HG03045 (cell line): Measurements from ENCODE around the gene DNAH1.

Experiments
- ATAC-seq: cut with Tn5 transposase; IDR thresholded peaks from one replicate; pipeline ENCODE4 v1.9.1; 2021; ENCODE audit warnings: mild to moderate bottlenecking, moderate library complexity; ENCODE audit not compliant: unreplicated experiment

The DNAH1 gene

GRCh38 chr3:52384019-52384761 lies 68.1 kb downstream of the DNAH1 start:
- no peak for ATAC-seq

DNA sequence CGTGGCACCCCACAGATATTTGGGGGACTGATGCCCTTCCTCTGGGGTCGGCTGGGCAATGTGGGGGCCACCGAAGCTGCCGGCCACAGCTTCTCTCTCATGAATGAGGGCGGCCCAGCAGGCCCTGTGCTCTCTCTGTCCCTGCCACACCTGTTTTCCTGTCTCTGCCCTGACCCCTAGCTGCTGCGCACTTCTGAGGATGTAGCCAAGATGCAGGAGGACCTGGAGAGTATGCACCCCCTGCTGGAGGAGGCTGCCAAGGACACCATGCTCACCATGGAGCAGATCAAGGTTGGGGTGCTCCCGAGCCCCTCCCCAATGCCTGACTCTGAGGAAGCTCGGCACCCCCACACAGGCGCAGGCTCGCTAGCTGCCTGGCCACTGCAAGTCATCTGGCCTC lies 69.0 kb downstream of the DNAH1 start:
- ATAC-seq, result no peak

GRCh38 chr3:52387481-52387880 lies 71.4 kb downstream of the DNAH1 start:
- ATAC-seq, result no peak

GRCh38 chr3:52388348-52388821 lies 72.3 kb downstream of the DNAH1 start:
- ATAC-seq, result no peak

- ATAC-seq, result no peak
Measured at GRCh38 chr3:52388933-52389332, 72.8 kb downstream of the DNAH1 start.

- no peak for ATAC-seq
Measured at GRCh38 chr3:52391096-52391495, 75.0 kb downstream of the DNAH1 start.

DNA sequence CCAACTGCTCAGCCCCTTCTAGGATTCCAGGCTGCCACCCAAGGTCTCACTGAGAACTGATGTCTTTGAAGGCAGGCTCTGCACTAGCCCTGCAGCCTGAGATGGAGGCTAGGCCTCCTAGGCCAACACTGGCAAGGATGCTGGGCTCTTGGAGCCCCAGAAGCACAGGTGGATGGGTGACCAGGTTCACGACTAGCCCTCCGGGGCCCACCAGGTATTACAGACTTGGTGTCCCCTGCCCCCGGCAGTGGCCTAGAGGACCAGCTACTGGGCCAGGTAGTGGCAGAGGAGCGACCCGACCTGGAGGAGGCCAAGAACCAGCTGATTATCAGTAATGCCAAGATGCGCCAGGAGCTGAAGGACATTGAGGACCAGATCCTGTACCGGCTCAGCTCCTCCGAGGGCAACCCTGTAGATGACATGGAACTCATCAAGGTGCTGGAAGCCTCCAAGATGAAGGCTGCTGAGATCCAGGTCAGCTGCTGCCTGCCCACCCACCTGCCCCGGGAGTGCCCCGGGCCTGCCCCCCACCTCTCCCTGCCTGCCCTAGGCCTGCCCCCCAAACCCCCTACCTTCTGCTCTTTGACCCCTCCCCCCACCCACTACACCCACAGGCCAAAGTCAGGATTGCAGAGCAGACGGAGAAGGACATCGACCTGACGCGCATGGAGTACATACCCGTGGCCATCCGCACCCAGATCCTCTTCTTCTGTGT lies 76.3 kb downstream of the DNAH1 start:
- no peak for ATAC-seq

DNA sequence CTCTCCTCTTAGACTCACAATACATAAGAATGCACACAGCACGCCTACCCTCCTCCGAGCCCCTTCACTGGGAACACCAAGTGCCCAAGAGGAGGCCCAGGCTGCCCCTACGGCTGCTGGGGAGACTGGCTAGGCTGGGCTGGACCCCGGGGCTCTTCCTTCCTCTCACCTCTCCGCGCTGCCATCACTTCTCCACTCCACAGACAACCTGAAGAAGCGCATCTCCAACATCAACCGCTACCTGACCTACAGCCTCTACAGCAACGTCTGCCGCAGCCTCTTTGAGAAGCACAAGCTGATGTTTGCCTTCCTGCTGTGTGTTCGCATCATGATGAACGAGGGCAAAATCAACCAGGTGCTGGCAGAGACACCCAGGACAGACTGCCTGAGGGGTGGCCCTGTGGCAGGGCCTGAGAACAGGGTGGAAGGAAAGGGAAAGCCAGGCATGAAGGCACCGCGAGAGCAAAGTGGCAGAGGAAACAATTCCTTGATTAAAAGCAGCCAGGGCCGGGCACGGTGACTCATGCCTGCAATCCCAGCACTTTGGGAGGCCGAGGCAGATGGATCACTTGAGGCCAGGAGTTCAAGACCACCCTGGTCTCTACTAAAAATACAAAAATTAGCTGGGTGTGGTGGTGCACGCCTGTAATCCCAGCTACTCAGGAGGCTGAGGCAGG lies 77.2 kb downstream of the DNAH1 start:
- ATAC-seq, result no peak

DNA sequence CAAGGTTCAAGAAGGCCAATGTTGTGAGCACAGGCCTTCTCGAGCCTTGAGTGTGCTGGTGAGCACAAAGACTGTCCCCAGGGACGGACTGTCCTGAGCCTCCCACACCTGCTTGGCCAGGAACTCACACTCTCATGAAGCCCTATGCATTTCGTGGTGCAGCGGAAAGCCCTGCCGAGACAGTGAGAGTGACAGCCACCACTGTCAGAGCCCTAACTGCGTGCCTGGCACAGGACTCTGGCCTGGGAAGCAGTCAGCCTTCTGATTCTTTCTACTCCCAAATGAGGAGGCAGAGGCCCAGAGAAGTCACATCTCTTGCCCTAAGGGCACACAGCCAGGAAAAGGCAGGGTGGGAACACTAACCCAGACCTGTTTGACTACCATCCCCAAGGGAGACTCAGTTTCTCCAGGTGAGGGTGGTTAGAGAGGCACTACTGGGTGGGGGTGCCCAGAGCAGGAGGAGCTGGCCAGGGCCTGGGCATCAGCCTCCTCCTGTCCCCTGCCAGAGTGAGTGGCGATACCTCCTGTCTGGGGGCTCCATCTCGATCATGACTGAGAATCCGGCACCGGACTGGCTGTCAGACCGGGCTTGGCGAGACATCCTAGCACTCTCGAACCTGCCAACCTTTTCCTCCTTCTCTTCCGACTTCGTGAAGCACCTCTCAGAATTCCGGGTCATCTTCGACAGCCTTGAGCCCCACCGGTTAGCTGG lies 78.0 kb downstream of the DNAH1 start:
- ATAC-seq, result no peak

DNA sequence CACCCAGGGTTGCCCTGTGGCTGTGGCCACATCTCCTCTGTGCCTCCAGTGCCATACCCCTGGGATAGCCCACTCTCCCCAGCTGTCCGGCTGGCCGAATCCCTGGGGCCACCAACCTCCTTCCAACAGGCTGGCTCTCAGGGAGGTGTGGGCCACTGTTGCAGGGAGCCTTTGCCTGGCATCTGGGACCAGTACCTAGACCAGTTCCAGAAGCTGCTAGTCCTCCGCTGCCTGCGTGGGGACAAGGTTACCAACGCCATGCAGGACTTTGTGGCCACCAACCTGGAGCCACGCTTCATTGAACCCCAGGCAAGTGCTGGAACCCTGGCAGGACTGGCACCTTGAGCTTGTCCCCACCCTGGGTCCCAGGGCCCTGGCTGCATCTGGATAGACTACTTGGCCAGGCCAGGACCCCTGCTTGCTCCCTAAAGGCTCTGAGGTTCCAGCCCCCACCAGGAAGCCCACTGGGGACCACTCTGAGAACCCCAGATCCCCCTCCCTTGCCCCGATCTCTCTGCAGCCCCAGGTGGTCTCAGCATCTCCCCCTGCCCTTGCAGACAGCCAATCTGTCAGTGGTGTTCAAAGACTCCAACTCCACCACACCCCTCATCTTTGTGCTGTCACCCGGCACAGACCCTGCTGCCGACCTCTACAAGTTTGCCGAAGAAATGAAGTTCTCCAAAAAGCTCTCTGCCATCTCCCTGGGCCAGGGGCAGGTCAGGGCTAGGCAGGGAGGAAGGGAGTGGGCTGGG lies 78.8 kb downstream of the DNAH1 start:
- ATAC-seq, result no peak

DNA sequence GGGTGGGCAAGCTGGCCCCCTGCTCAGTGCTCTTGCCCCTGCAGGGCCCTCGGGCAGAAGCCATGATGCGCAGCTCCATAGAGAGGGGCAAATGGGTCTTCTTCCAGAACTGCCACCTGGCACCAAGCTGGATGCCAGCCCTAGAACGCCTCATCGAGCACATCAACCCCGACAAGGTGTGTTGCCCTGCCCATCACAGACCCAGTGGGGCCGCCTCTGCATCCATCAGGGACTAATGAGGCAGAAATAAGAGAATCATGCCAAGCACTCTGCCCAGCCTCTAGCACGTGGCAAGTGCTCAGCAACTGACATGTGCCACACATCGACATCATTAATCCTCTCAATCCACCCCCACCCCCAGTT lies 79.4 kb downstream of the DNAH1 start:
- no peak for ATAC-seq

GRCh38 chr3:52396011-52396906 lies 80.1 kb downstream of the DNAH1 start:
- no peak for ATAC-seq

- no peak for ATAC-seq
Measured at GRCh38 chr3:52396907-52397591, 80.9 kb downstream of the DNAH1 start.

GRCh38 chr3:52397676-52398399 lies 81.7 kb downstream of the DNAH1 start:
- ATAC-seq, result no peak

DNA sequence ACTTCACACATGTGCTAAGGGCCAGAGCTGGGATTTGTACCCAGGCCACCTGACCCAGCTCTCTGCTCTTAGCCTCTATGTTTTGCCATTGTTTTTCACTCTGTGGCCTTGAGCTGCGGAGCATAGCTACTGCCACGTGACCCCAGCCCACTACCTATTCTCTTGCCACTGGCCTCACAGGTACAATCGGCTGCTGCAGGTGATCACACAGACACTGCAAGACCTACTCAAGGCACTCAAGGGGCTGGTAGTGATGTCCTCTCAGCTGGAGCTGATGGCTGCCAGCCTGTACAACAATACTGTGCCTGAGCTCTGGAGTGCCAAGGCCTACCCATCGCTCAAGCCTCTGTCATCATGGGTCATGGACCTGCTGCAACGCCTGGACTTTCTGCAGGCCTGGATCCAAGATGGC lies 82.6 kb downstream of the DNAH1 start:
- ATAC-seq, result no peak

DNA sequence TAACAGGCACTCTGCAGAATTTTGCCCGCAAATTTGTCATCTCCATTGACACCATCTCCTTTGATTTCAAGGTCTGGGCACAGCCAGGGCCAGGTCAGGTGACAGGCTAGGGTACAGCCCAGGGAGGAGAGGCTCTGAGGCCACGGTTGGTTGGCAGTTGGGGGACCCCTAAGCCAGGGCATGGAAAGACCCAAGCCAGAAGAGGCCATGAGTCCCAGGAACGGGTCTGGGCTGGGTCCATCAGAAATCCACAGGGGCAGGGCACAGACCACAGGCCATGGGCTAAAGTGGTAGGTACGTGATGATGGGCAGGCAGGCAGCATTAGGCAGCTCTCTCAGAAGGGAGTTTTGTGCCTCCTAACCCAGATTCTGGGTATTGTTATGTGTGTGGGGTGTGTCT lies 83.0 kb downstream of the DNAH1 start:
- ATAC-seq, result no peak

- no peak for ATAC-seq
Measured at GRCh38 chr3:52399593-52399992, 83.5 kb downstream of the DNAH1 start.

- no peak for ATAC-seq
Measured at GRCh38 chr3:52400275-52400793, 84.2 kb downstream of the DNAH1 start.
